Testis (tissue), 2 donors: ENCODE results near the gene GABRB2.

Experiments
- POLR2A ChIP-seq: fragments of 450-650 bp; IDR thresholded peaks from one replicate; pipeline ENCODE4 v1.6.1; 2017; ENCODE audit warnings: antibody characterized with exemption, mild to moderate bottlenecking, moderate library complexity
- TF ChIP-seq, protein P1 (sequence below), 3 experiments: fragments of 450-650 bp in 2 of 3; fragments of 200-600 bp in 1 of 3; sonication (generic) in 1 of 3; IDR thresholded peaks; one replicate each; pipeline ENCODE4 v1.5.1; 2016 to 2019; ENCODE audit warnings: antibody characterized with exemption in 3 of 3, mild to moderate bottlenecking in 2 of 3, moderate library complexity in 1 of 3

- no peak for TF ChIP-seq POLR2A
- TF ChIP-seq, protein P1, sequence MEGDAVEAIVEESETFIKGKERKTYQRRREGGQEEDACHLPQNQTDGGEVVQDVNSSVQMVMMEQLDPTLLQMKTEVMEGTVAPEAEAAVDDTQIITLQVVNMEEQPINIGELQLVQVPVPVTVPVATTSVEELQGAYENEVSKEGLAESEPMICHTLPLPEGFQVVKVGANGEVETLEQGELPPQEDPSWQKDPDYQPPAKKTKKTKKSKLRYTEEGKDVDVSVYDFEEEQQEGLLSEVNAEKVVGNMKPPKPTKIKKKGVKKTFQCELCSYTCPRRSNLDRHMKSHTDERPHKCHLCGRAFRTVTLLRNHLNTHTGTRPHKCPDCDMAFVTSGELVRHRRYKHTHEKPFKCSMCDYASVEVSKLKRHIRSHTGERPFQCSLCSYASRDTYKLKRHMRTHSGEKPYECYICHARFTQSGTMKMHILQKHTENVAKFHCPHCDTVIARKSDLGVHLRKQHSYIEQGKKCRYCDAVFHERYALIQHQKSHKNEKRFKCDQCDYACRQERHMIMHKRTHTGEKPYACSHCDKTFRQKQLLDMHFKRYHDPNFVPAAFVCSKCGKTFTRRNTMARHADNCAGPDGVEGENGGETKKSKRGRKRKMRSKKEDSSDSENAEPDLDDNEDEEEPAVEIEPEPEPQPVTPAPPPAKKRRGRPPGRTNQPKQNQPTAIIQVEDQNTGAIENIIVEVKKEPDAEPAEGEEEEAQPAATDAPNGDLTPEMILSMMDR (IDR thresholded peaks at IDR 0.05), result no peak
Measured at GRCh38 chr5:161562446-161562845, 15.9 kb upstream of the GABRB2 start.
